ENCODE measurements around the gene SLC8A1.

DNA sequence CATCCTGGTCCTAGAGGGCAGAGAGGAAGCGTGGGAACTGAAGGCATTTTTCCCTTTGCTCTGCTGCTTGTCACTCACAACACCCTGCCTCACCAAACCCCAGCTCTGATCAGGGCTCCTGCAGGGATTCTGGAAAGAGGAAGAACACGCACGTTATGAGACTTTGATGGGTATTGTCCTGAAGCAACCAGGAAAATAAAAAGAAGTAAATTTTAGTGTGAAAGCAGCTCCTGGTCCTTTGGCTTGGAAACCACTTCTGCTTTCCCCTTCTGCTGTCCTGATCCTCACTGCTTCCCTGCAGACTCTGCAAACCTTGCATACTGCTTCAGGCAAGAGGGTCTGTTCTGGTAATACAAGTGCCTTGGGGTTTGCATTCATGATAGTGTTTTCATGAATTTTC lies 164.1 kb downstream of the SLC8A1 start:
- no peak for TF ChIP-seq BACH2 (CRISPR knock-in tag; IDR thresholded peaks at IDR 0.05; ENCODE audit: borderline replicate concordance)
- no peak for TF ChIP-seq ZFP3 (CRISPR knock-in tag; IDR thresholded peaks at IDR 0.05)
- TF ChIP-seq ISL1 (CRISPR knock-in tag; IDR thresholded peaks at IDR 0.05) = no peak
- TF ChIP-seq, protein P1, sequence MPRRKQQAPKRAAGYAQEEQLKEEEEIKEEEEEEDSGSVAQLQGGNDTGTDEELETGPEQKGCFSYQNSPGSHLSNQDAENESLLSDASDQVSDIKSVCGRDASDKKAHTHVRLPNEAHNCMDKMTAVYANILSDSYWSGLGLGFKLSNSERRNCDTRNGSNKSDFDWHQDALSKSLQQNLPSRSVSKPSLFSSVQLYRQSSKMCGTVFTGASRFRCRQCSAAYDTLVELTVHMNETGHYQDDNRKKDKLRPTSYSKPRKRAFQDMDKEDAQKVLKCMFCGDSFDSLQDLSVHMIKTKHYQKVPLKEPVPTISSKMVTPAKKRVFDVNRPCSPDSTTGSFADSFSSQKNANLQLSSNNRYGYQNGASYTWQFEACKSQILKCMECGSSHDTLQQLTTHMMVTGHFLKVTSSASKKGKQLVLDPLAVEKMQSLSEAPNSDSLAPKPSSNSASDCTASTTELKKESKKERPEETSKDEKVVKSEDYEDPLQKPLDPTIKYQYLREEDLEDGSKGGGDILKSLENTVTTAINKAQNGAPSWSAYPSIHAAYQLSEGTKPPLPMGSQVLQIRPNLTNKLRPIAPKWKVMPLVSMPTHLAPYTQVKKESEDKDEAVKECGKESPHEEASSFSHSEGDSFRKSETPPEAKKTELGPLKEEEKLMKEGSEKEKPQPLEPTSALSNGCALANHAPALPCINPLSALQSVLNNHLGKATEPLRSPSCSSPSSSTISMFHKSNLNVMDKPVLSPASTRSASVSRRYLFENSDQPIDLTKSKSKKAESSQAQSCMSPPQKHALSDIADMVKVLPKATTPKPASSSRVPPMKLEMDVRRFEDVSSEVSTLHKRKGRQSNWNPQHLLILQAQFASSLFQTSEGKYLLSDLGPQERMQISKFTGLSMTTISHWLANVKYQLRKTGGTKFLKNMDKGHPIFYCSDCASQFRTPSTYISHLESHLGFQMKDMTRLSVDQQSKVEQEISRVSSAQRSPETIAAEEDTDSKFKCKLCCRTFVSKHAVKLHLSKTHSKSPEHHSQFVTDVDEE (CRISPR knock-in tag; IDR thresholded peaks at IDR 0.05) = no peak

Measured in SK-N-SH treated with all-trans-retinoic acid at 6 μM for 48 hours (cell line).